Esophagus (tissue), 2 donors: ENCODE measurements around the gene FOXJ1. TPM values are rescaled to one million over a fixed set of nuclear protein-coding genes. Genes with fewer than 3 reads are reported as not detected.
"Not testable (repeated sequence)": the region's sequence is repeated elsewhere in the genome, so short reads cannot be mapped to it uniquely, and the experiment has no call there.

Experiments used
- H3K27ac ChIP-seq, 2 donors: one replicate each; pipeline ENCODE4 v1.5.1; 2013; ENCODE audit warnings: low read depth in 2 of 2, mild to moderate bottlenecking in 2 of 2, inconsistent platforms in 1 of 2, low read length in 1 of 2, moderate library complexity in 1 of 2
- H3K27me3 ChIP-seq, 2 donors: one replicate each; pipeline ENCODE4 v1.6.1; 2013; ENCODE audit warnings: low read length in 2 of 2, control low read depth in 1 of 2, mild to moderate bottlenecking in 1 of 2; ENCODE audit not compliant: insufficient read depth in 2 of 2, control insufficient read depth in 1 of 2
- H3K36me3 ChIP-seq, 2 donors: one replicate each; pipeline ENCODE4 v1.6.1; 2013; ENCODE audit warnings: low read length in 1 of 2; ENCODE audit not compliant: control insufficient read depth in 2 of 2, insufficient read depth in 2 of 2
- H3K4me1 ChIP-seq, 2 donors: one replicate each; pipeline ENCODE4 v1.6.1; 2013; ENCODE audit warnings: low read length in 1 of 2; ENCODE audit not compliant: control insufficient read depth in 2 of 2, insufficient read depth in 2 of 2
- H3K4me3 ChIP-seq, 2 donors: one replicate each; pipeline ENCODE4 v1.5.1; 2013; ENCODE audit warnings: low read length in 2 of 2, mild to moderate bottlenecking in 2 of 2, low read depth in 1 of 2, moderate library complexity in 1 of 2
- H3K9me3 ChIP-seq, 2 donors: one replicate each; pipeline ENCODE4 v1.6.1; 2013; ENCODE audit warnings: mild to moderate bottlenecking in 2 of 2, low read depth in 1 of 2, low read length in 1 of 2, moderate library complexity in 1 of 2; ENCODE audit not compliant: control insufficient read depth in 2 of 2, insufficient read depth in 1 of 2
- WGBS, 2 donors: extraction: QIAGEN DNeasy Blood & Tissue Kit; methylation state at CpG; one replicate each; pipeline ENCODE4 v1.1.7; 2013; 5-methylcytosine and 5-hydroxymethylcytosine counted together
- polyA plus RNA-seq, 2 donors: library from polyadenylated mRNA; stranded (reverse); fragments of 200-250 nt; gene quantifications; one replicate each; pipeline ENCODE4 v1.2.3, GENCODE V29; 2013
- donor health status: healthy with polysubstance abuse.
- donor health status: Bipolar disorder and iron deficiency.

The FOXJ1 gene
- polyA plus RNA-seq, result under 1 TPM; 0.33 to 0.56 TPM

GRCh38 chr17:76141212-76142038, at the start of gene FOXJ1:
TSS of gene FOXJ1 (minus strand) at chr17:76141245. CDS start at chr17:76140395, 850 bp downstream.
- Histone ChIP-seq H3K9me3 (no peaks in the 10 kb centered on the region), H3K4me3 (peak within 1 kb of the TSS; percentile 32 to 44), H3K4me1 (peaks cover 7 to 10% of the 10 kb centered on the region in 2 donors), H3K27me3 (no peaks in the 10 kb centered on the region), H3K27ac (no peak within 1 kb of the TSS), H3K36me3 (no peaks in the 10 kb centered on the region)
- WGBS, 2 donors, result 8% methylated on average over 56 to 59 of the region's 59 CpGs

GRCh38 chr17:76189741-76190140, 48.7 kb upstream of the FOXJ1 start:
- H3K27me3 ChIP-seq, result no peaks in the 10 kb centered on the region
- H3K9me3 ChIP-seq, result no peaks in the 10 kb centered on the region
- no peak overlapping the region for H3K4me3 ChIP-seq
- no peak overlapping the region for H3K27ac ChIP-seq
- WGBS, 2 donors, result 89% methylated on average over 4 of the region's 4 CpGs
- no peaks in the 10 kb centered on the region for H3K36me3 ChIP-seq
- no peaks in the 10 kb centered on the region for H3K4me1 ChIP-seq

- no peak overlapping the region for H3K27ac ChIP-seq
- H3K36me3 ChIP-seq, result no peaks in the 10 kb centered on the region
- H3K4me1 ChIP-seq, result no peaks in the 10 kb centered on the region
- no peak overlapping the region for H3K4me3 ChIP-seq
- 83 to 84% methylated on average over 4 of the region's 4 CpGs for WGBS, 2 donors
- no peaks in the 10 kb centered on the region for H3K27me3 ChIP-seq
- H3K9me3 ChIP-seq, result no peaks in the 10 kb centered on the region
These were observed 48.2 kb upstream of the FOXJ1 start for GRCh38 chr17:76189247-76189646.

GRCh38 chr17:76188213-76189016, 47.4 kb upstream of the FOXJ1 start:
- Histone ChIP-seq H3K9me3 (no peaks in the 10 kb centered on the region), H3K4me3 (no peak overlapping the region), H3K27me3 (no peaks in the 10 kb centered on the region), H3K4me1 (no peaks in the 10 kb centered on the region), H3K27ac (no peak overlapping the region), H3K36me3 (no peaks in the 10 kb centered on the region)
- WGBS, 2 donors, result 75 to 78% methylated on average over 4 of the region's 4 CpGs

GRCh38 chr17:76186774-76187173, 45.7 kb upstream of the FOXJ1 start:
- WGBS, 2 donors, result 97% methylated on average over 2 of the region's 2 CpGs
- not testable (repeated sequence) for H3K4me3 ChIP-seq, H3K36me3 ChIP-seq, H3K4me1 ChIP-seq, H3K27me3 ChIP-seq, H3K9me3 ChIP-seq, H3K27ac ChIP-seq

GRCh38 chr17:76184290-76184689, 43.2 kb upstream of the FOXJ1 start:
- WGBS, 2 donors, result 67 to 71% methylated on average over 2 of the region's 2 CpGs

GRCh38 chr17:76182016-76182764, 41.1 kb upstream of the FOXJ1 start:
- H3K27ac ChIP-seq, result no peak overlapping the region
- H3K27me3 ChIP-seq, result no peaks in the 10 kb centered on the region
- H3K4me3 ChIP-seq, result no peak overlapping the region
- WGBS, 2 donors, result 13 to 14% methylated on average over 11 of the region's 11 CpGs
- no peaks in the 10 kb centered on the region for H3K36me3 ChIP-seq
- no peaks in the 10 kb centered on the region for H3K4me1 ChIP-seq
- no peaks in the 10 kb centered on the region for H3K9me3 ChIP-seq

More at GRCh38 chr17:76184290-76184689, 43.2 kb upstream of the FOXJ1 start:
- no peak overlapping the region for H3K27ac ChIP-seq
- H3K4me3 ChIP-seq, result no peak overlapping the region
- no peaks in the 10 kb centered on the region for H3K9me3 ChIP-seq
- H3K36me3 ChIP-seq, result no peaks in the 10 kb centered on the region
- H3K27me3 ChIP-seq, result no peaks in the 10 kb centered on the region
- no peaks in the 10 kb centered on the region for H3K4me1 ChIP-seq

- no peak overlapping the region for H3K27ac ChIP-seq
- no peaks in the 10 kb centered on the region for H3K27me3 ChIP-seq
These were observed 38.7 kb upstream of the FOXJ1 start for GRCh38 chr17:76179496-76180467.

More at GRCh38 chr17:76179496-76180467, 38.7 kb upstream of the FOXJ1 start:
- Histone ChIP-seq H3K4me3 (no peak overlapping the region), H3K9me3 (no peaks in the 10 kb centered on the region), H3K36me3 (no peaks in the 10 kb centered on the region), H3K4me1 (no peaks in the 10 kb centered on the region)
- 79 to 83% methylated on average over 6 of the region's 6 CpGs for WGBS, 2 donors
